Adrenal gland (tissue), 12 donors: ENCODE measurements around the gene CMTM3. TPM values are rescaled to one million over a fixed set of nuclear protein-coding genes. Genes with fewer than 3 reads are reported as not detected.
"Not testable (repeated sequence)": the region's sequence is repeated elsewhere in the genome, so short reads cannot be mapped to it uniquely, and the experiment has no call there.

Source experiments
- DNase-seq, 7 donors: peaks; one replicate each; pipeline ENCODE4 v3.0.0-alpha.2; 2019 to 2020
- H3K27ac ChIP-seq, 5 donors: fragments of 200-600 bp; sonication (generic) in 4 of 5; 1 replicate in 3 of 5; 2 replicates in 2 of 5; pipeline versions ENCODE4 v1.5.1 to v1.8.0; 2016 to 2020; ENCODE audit warnings: mild to moderate bottlenecking in 1 of 5
- H3K27me3 ChIP-seq: fragments of 200-600 bp; 2 replicates; pipeline ENCODE4 v1.8.0; 2021
- H3K36me3 ChIP-seq, 2 donors: fragments of 200-600 bp; replicated peaks in 1 of 2; 1 replicate in 1 of 2; 2 replicates in 1 of 2; pipeline versions ENCODE4 v1.5.1 to v1.8.0; 2018 to 2022
- H3K4me1 ChIP-seq, 2 donors: fragments of 200-600 bp; replicated peaks in 1 of 2; 1 replicate in 1 of 2; 2 replicates in 1 of 2; pipeline versions ENCODE4 v1.5.1 to v1.8.0; 2018 to 2021
- H3K4me3 ChIP-seq, 4 donors: fragments of 200-600 bp; sonication (generic) in 3 of 4; one replicate each; pipeline ENCODE4 v1.5.1; 2016 to 2018
- H3K9me3 ChIP-seq, 3 donors: fragments of 200-600 bp; sonication (generic) in 1 of 3; replicated peaks in 1 of 3; 1 replicate in 2 of 3; 2 replicates in 1 of 3; pipeline versions ENCODE4 v1.5.1 to v1.8.0; 2016 to 2021
- POLR2A ChIP-seq, 2 donors: fragments of 450-650 bp; IDR thresholded peaks; one replicate each; pipeline ENCODE4 v1.6.1; 2017; ENCODE audit warnings: antibody characterized with exemption in 2 of 2, mild to moderate bottlenecking in 2 of 2, moderate library complexity in 1 of 2
- WGBS, 4 donors: extraction: QIAGEN DNeasy Blood & Tissue Kit in 2 of 4; methylation state at CpG; one replicate each; pipeline versions ENCODE4 v1.1.5 to v1.1.7; 2013 to 2017; 5-methylcytosine and 5-hydroxymethylcytosine counted together
- intact Hi-C, 2 donors: fragments of 100-400 bp; cut with DNase I; formaldehyde crosslinking; loops; one replicate each; pipeline versions ENCODE4 v1.14.1 to v1.15.0; 2022 to 2023
- polyA plus RNA-seq, 3 donors: library from polyadenylated mRNA; stranded (reverse); fragments of 200-250 nt in 2 of 3; fragments of 350-450 nt in 1 of 3; fragmentation: Illumina TruSeq in 1 of 3; extraction: RNeasy Lipid Tissue Mini Kit (QIAGEN cat#74804) in 1 of 3; gene quantifications; one replicate each; pipeline ENCODE4 v1.2.3, GENCODE V29; 2013 to 2014
- total RNA-seq, 9 donors: library from RNA; depleted of rRNA in 4 of 9; stranded (reverse); fragments of >200 nt in 4 of 9; fragments of 120-200 nt in 1 of 9; fragmentation: NEBNext Ultra II Directional in 1 of 9; extraction: Animal tissue kit (Norgen Biotek cat#: 25700) in 1 of 9; gene quantifications; one replicate each; pipeline versions ENCODE4 v1.1.0 to v1.2.4, GENCODE V29; 2013 to 2023
- TF ChIP-seq, protein P1 (sequence below), 6 experiments: fragments of 450-650 bp in 4 of 6; fragments of 200-600 bp in 2 of 6; sonication (generic) in 1 of 6; IDR thresholded peaks; 1 replicate in 5 of 6; 2 replicates in 1 of 6; pipeline versions ENCODE4 v1.5.1 to v1.8.0; 2016 to 2021; ENCODE audit warnings: antibody characterized with exemption in 6 of 6, mild to moderate bottlenecking in 2 of 6, moderate library complexity in 1 of 6
- donor health status: healthy with polysubstance abuse.
- donor health status: Bipolar disorder and iron deficiency.
- donor health status: DM: yes; HTN: yes; CAD: no.
- donor health status: DM: no; HTN: no; CAD: no.
- donor health status: DM: no; HTN: no; CAD: no.
- donor health status: DM: yes; HTN: yes; CAD: no.

The CMTM3 gene
- total and polyA plus RNA-seq, 12 donors: 6.4 to 31.8 (median 24.6) TPM

DNA sequence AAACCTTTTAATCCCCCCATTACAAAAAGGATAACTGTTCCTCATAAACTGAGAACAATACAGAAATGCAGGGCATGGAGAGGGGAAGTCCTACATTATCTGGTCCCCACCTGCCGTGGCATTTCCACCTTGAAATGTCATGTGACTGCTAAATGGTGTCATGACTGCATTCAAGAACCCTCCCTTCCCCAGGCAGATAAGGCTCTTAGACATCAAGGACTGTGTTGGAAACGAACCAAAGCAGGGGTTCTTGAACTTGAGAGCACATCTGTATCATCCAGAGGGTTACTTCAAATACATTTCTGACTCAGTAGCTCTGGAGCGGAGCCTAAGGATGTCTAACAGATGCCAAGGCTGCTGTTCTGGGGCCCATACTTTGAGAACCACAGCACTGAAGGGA is 18.4 kb downstream of the CMTM3 start:
- H3K36me3 ChIP-seq: no peaks in the 10 kb centered on the region
- peak in 2 of 7 donors; percentile 56 to 69 for DNase-seq
- no peaks in the 10 kb centered on the region for H3K27me3 ChIP-seq
- no peaks in the 10 kb centered on the region for H3K9me3 ChIP-seq
- 28 to 52% (median 42%) methylated on average over 2 to 3 of the region's 3 CpGs for WGBS, 4 donors
- intact Hi-C loops: no loop called here
- TF ChIP-seq POLR2A (IDR thresholded peaks at IDR 0.05): no peak
- TF ChIP-seq, protein P1, sequence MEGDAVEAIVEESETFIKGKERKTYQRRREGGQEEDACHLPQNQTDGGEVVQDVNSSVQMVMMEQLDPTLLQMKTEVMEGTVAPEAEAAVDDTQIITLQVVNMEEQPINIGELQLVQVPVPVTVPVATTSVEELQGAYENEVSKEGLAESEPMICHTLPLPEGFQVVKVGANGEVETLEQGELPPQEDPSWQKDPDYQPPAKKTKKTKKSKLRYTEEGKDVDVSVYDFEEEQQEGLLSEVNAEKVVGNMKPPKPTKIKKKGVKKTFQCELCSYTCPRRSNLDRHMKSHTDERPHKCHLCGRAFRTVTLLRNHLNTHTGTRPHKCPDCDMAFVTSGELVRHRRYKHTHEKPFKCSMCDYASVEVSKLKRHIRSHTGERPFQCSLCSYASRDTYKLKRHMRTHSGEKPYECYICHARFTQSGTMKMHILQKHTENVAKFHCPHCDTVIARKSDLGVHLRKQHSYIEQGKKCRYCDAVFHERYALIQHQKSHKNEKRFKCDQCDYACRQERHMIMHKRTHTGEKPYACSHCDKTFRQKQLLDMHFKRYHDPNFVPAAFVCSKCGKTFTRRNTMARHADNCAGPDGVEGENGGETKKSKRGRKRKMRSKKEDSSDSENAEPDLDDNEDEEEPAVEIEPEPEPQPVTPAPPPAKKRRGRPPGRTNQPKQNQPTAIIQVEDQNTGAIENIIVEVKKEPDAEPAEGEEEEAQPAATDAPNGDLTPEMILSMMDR (IDR thresholded peaks at IDR 0.05): no peak
- peak overlapping the region in 1 of 5 donors; percentile 2 for H3K27ac ChIP-seq
- H3K4me1 ChIP-seq: peaks cover 15% of the 10 kb centered on the region in 2 donors
- H3K4me3 ChIP-seq: no peak overlapping the region

DNA sequence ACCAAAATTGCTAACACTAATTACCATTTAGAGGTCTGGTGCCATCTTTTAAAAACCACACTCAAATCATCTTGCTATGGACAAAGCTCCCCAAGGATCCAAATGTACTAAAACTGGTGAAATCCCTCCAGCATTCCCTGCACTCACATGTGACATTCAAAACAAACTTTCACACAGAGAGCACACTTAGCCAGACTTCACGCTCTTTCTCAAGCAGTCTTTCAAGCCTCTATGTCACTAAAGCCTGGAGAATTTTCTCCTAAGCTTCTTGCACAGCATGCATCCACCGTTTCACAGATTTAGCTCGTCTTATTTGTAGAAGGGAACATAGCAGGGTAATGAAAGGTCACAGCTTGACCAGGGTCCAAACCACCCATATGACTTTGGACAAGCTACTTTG is 19.3 kb downstream of the CMTM3 start:
- peaks cover 6 to 13% of the 10 kb centered on the region in 2 donors for H3K4me1 ChIP-seq
- no peaks in the 10 kb centered on the region for H3K9me3 ChIP-seq
- H3K4me3 ChIP-seq: no peak overlapping the region
- intact Hi-C loops: no loop called here
- H3K27me3 ChIP-seq: no peaks in the 10 kb centered on the region
- H3K27ac ChIP-seq: no peak overlapping the region
- DNase-seq: no peak
- 93 to 100% (median 94%) methylated on average over 3 of the region's 3 CpGs for WGBS, 4 donors
- TF ChIP-seq POLR2A (IDR thresholded peaks at IDR 0.05): no peak
- TF ChIP-seq, protein P1 (IDR thresholded peaks at IDR 0.05): no peak
- H3K36me3 ChIP-seq: no peaks in the 10 kb centered on the region

DNA sequence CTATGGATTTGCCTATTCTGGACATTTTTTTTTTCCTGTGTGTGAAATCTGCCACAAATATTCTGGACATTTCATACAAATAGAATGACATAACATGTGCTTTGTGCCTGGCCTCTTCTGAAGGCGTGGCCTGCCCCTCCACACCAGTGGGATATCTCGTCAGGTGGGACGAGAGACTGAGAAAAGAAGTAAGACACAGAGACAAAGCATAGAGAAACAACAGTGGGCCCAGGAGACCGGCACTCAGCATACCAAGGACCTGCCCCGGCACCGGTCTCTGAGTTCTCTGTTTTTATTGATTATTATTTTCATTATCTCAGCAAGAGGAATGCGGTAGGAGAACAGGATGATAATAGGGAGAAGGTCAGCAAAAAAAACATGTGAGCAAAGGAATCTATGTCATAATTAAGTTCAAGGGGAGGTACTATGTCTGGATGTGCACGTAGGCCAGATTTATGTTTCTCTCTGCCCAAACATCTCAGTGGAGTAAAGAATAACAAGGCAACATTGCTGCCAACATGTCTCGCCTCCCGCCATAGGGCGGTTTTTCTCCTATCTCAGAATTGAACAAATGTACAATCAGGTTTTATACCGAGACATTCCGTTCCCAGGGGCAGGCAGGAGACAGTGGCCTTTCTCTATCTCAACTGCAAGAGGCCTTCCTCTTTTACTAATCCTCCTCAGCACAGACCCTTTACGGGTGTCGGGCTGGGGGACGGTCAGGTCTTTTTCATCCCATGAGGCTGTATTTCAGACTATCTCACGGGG is 23.3 kb downstream of the CMTM3 start:
- DNase-seq, H3K9me3 ChIP-seq, H3K4me3 ChIP-seq, H3K4me1 ChIP-seq, H3K27me3 ChIP-seq, H3K27ac ChIP-seq, intact Hi-C loops, H3K36me3 ChIP-seq: not testable (repeated sequence)
- WGBS, 4 donors: 79 to 86% (median 83%) methylated on average over 17 of the region's 17 CpGs

DNA sequence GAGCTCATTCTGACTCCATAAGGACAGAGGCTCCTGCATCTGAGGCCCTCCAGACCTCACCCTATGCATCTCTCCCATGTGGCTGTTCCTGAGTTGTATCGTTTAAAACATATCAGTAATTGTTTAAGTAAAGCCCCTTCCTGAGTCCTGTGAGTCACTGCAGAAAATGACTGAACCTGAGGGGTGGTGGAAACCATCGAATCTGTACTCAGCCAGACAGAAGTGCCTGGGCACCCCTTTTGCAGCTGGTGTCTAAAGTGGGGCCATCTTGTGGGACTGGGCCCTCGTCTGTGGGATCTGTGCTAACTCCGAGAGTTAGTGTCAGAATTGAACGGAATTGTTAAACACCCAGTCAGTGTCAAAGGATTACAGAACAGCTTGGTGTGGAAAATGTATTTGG is 25.4 kb downstream of the CMTM3 start:
- Histone ChIP-seq H3K9me3 (no peaks in the 10 kb centered on the region), H3K36me3 (no peaks in the 10 kb centered on the region), H3K27me3 (no peaks in the 10 kb centered on the region), H3K27ac (no peak overlapping the region), H3K4me3 (no peak overlapping the region), H3K4me1 (no peaks in the 10 kb centered on the region)
- intact Hi-C loops: no loop called here
- TF ChIP-seq, protein P1 (IDR thresholded peaks at IDR 0.05): no peak
- no peak for TF ChIP-seq POLR2A (IDR thresholded peaks at IDR 0.05)
- 95 to 99% (median 97%) methylated on average over 5 of the region's 5 CpGs for WGBS, 4 donors
- DNase-seq: no peak

DNA sequence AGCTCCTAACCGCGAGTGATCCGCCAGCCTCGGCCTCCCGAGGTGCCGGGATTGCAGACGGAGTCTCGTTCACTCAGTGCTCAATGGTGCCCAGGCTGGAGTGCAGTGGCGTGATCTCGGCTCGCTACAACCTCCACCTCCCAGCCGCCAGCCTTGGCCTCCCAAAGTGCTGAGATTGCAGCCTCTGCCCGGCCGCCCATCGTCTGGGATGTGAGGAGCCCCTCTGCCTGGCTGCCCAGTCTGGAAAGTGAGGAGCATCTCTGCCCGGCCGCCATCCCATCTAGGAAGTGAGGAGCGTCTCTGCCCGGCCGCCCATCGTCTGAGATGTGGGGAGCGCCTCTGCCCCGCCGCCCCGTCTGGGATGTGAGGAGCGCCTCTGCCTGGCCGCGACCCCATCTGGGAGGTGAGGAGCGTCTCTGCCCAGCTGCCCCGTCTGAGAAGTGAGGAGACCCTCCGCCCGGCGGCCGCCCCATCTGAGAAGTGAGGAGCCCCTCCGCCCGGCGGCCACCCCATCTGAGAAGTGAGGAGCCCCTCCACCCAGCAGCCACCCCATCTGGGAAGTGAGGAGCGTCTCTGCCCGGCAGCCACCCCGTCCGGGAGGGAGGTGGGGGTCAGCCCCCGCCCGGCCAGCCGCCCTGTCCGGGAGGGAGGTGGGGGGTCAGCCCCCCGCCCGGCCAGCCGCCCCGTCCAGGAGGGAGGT is 26.2 kb downstream of the CMTM3 start:
- WGBS, 4 donors: 90 to 95% (median 94%) methylated on average over 2 to 26 of the region's 49 CpGs
- DNase-seq, intact Hi-C loops: not testable (repeated sequence)

DNA sequence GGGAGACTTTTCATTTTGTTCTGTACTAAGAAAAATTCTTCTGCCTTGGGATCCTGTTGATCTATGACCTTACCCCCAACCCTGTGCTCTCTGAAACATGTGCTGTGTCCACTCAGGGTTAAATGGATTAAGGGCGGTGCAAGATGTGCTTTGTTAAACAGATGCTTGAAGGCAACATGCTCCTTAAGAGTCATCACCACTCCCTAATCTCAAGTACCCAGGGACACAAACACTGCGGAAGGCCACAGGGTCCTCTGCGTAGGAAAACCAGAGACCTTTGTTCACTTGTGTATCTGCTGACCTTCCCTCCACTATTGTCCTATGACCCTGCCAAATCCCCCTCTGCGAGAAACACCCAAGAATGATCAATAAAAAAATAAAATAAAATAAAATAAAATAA is 27.1 kb downstream of the CMTM3 start:
- intact Hi-C loops, H3K9me3 ChIP-seq, H3K27me3 ChIP-seq, H3K27ac ChIP-seq, H3K36me3 ChIP-seq, H3K4me3 ChIP-seq, DNase-seq, H3K4me1 ChIP-seq: not testable (repeated sequence)
- 94 to 100% (median 97%) methylated on average over 3 to 4 of the region's 4 CpGs for WGBS, 4 donors

More for the DNA sequence above, 26.2 kb downstream of the CMTM3 start:
- H3K27ac ChIP-seq, H3K27me3 ChIP-seq, H3K9me3 ChIP-seq, H3K4me1 ChIP-seq, H3K4me3 ChIP-seq, H3K36me3 ChIP-seq: not testable (repeated sequence)
